ENCODE data around the gene ZNF423.

DNA sequence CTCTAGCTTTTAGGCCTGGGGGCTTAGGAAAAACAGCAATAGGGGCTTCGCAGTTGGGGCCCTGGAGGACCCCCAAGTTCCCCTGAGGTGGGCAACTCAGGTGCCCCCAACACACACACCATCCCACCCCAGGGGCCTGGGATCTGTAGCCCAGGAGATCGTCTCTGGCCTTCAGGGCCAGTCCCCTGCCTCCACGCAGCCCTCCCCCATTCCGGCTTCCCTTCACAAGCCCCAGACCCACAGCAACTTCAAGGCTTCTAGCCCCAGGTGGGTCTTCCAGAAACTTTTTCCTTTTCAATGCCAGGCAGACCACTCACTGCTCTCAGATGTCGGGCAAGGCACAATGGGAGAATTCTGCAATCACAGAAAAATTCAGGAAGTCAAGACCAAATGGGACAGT is 402.9 kb downstream of the ZNF423 start:
- TF ChIP-seq, protein P1, sequence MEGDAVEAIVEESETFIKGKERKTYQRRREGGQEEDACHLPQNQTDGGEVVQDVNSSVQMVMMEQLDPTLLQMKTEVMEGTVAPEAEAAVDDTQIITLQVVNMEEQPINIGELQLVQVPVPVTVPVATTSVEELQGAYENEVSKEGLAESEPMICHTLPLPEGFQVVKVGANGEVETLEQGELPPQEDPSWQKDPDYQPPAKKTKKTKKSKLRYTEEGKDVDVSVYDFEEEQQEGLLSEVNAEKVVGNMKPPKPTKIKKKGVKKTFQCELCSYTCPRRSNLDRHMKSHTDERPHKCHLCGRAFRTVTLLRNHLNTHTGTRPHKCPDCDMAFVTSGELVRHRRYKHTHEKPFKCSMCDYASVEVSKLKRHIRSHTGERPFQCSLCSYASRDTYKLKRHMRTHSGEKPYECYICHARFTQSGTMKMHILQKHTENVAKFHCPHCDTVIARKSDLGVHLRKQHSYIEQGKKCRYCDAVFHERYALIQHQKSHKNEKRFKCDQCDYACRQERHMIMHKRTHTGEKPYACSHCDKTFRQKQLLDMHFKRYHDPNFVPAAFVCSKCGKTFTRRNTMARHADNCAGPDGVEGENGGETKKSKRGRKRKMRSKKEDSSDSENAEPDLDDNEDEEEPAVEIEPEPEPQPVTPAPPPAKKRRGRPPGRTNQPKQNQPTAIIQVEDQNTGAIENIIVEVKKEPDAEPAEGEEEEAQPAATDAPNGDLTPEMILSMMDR (IDR thresholded peaks at IDR 0.05; ENCODE audit: insufficient read depth, low read depth, low read length) = no peak
- no peak for TF ChIP-seq EZH2 (IDR thresholded peaks at IDR 0.05; ENCODE audit: insufficient read depth, low read length)

Data from astrocyte (in vitro differentiated cells and primary cell).